DMS153 treated with DMSO at 0.1 percent for 48 hours (cell line): ENCODE results near the gene PIK3R6.

Experiments used
- DNase-seq: peaks from one replicate; lab custom pipeline; 2025; ENCODE audit not compliant: unreplicated experiment; lab: John Stamatoyannopoulos, UW

PIK3R6 gene

GRCh38 chr17:8755590-8756255 lies 111.8 kb downstream of the PIK3R6 start:
- DNase-seq: no peak

GRCh38 chr17:8754890-8755289 lies 112.6 kb downstream of the PIK3R6 start:
- no peak for DNase-seq

- no peak for DNase-seq
Measured at GRCh38 chr17:8753976-8754440, 113.5 kb downstream of the PIK3R6 start.

DNA sequence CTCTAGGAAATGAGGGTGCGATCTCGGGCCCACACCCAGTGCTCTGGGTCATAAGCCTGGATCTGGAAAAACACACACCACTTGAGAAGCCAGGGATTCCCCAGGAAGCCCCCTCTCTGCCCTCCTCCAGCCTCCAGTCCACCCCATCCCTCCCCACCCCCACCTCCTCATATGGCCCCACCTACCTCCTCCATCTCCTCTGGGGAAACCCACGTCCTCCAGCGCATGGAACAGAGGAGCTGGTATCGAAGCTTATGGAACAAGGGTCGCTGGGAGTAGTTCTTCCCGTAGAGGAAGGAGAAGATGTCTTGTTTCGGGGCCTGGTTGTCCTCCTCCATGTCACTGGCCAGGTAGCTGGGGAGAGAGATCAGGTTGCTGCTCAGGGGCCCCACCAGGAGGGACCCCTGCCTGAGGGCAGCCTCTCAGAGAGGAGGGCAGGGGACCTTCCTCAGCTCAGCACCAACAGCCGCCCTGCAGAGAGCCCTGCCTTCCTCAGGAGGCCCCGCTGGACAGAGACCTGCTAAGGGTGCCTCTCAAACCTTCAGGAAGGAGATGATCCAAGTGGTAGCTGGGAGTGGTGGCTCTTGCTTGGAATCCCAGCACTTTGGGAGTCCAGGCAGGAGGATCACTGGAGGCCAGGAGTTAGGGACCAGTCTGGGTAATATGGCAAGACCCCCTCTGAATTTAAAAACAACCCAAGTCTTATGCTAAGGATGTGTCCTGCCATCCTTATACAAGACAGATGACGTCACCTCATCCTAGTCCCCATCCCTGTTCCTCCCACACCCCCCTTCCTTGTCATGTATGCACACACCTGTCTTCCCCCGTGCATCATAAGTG lies 114.1 kb downstream of the PIK3R6 start:
- DNase-seq: no peak
